Measurements from ENCODE around the gene SLC17A9. TPM values are rescaled to one million over a fixed set of nuclear protein-coding genes. Genes with fewer than 3 reads are reported as not detected.
"Not testable (repeated sequence)": the region's sequence is repeated elsewhere in the genome, so short reads cannot be mapped to it uniquely, and the experiment has no call there.

The SLC17A9 gene
- polyA plus RNA-seq, 3 donors from 2014 or later = 0.95 to 3.5 (median 2.0) TPM

DNA sequence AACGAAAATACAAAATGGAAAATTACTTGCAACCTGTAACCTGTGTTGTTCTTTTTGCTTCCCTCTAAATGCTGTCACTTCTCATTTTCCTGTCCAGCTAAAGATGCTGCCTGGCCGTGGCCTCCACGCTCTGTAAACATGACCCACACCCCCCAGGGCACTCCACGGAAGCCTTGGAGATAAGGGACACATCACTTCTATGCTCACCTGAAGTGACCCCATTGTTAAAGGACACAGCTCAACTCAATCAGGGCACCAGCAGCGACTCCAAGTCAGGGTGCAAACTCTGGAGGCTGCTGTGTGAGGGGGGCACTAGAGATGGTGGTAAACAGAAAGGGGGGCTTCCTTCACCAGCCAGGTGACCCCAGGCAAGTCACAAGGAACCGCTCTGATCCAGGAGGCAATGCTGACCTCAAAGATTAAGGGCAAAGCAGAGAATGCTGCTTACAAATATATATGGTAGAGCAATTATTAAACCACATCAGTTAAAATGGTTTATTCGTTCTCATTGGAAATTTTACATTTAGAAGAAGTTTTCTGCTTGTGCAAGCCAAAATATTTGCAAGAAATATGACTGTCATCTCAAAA, 39.4 kb upstream of the SLC17A9 start:
- H3K4me3 Mint-ChIP-seq = no peak overlapping the region
- no peaks in the 10 kb centered on the region for H3K9me3 Mint-ChIP-seq
- peaks cover 0 to 4% (median 2%) of the 10 kb centered on the region in 3 donors for H3K27me3 Mint-ChIP-seq (ENCODE audit: low read depth in 3 of 3)
- peaks cover 62 to 85% of the 10 kb centered on the region in 2 donors for H3K4me1 Mint-ChIP-seq
- H3K36me3 Mint-ChIP-seq = peaks cover 14 to 28% (median 22%) of the 10 kb centered on the region in 3 donors
- DNase-seq = no peak
- peak overlapping the region in 1 of 6 donors; percentile 67 for H3K27ac Mint-ChIP-seq

DNA sequence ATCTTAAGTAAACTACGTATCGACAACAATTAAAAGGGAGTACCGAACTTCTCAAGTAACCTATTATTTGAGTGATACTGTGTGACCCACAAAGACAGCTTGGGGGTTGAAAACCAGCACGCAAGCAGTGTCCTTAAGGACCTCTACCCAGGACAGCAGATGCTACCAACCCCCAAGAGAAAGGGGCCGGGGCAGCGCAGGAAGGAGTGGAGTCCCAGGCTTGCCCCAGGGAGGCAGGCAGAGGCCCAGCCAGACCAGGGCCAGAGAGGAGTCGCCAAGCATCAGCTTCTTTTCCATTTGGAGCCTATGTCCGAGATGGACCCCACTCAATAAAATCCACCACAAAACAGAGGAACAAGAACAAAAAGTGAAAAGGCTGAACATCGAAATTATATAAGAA, 38.1 kb upstream of the SLC17A9 start:
- DNase-seq = no peak
- H3K36me3 Mint-ChIP-seq = peaks cover 14 to 24% (median 18%) of the 10 kb centered on the region in 3 donors
- peaks cover 0 to 4% (median 2%) of the 10 kb centered on the region in 3 donors for H3K27me3 Mint-ChIP-seq (ENCODE audit: low read depth in 3 of 3)
- no peaks in the 10 kb centered on the region for H3K9me3 Mint-ChIP-seq
- H3K27ac Mint-ChIP-seq = peak overlapping the region in 1 of 6 donors; percentile 16
- peaks cover 66 to 86% of the 10 kb centered on the region in 2 donors for H3K4me1 Mint-ChIP-seq
- H3K4me3 Mint-ChIP-seq = peak overlapping the region in 1 of 5 donors; percentile 14

DNA sequence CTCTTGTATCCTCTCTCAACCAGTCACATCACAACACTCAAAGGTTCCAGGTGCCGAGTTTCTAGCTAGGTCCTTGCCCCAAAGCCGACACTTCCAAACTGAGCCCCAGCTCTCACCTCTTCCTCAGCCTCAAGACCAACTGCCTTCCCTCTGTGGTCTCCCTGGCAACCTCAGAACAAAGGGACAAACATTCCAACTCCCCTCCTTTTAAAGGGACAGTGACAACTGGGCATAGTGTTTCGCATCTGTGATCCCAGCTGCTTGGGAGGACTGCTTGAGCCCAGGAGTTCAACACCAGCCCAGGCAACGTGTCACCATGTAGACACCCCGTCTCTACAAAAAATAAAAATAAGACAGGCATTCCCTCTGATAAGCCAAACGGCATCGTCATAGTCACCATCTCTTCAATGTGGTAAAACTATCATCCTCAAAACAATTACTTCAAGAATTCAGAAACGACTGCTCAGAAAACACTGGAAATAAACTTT, 37.5 kb upstream of the SLC17A9 start:
- peak overlapping the region in 5 of 6 donors; percentile 45 to 85 (median 79) for H3K27ac Mint-ChIP-seq
- H3K4me3 Mint-ChIP-seq = peak overlapping the region; percentile 5 to 50 (median 44)
- no peaks in the 10 kb centered on the region for H3K9me3 Mint-ChIP-seq
- DNase-seq = no peak
- peaks cover 71 to 86% of the 10 kb centered on the region in 2 donors for H3K4me1 Mint-ChIP-seq
- H3K36me3 Mint-ChIP-seq = peaks cover 8 to 19% (median 13%) of the 10 kb centered on the region in 3 donors
- peaks cover 0 to 4% (median 2%) of the 10 kb centered on the region in 3 donors for H3K27me3 Mint-ChIP-seq (ENCODE audit: low read depth in 3 of 3)

DNA sequence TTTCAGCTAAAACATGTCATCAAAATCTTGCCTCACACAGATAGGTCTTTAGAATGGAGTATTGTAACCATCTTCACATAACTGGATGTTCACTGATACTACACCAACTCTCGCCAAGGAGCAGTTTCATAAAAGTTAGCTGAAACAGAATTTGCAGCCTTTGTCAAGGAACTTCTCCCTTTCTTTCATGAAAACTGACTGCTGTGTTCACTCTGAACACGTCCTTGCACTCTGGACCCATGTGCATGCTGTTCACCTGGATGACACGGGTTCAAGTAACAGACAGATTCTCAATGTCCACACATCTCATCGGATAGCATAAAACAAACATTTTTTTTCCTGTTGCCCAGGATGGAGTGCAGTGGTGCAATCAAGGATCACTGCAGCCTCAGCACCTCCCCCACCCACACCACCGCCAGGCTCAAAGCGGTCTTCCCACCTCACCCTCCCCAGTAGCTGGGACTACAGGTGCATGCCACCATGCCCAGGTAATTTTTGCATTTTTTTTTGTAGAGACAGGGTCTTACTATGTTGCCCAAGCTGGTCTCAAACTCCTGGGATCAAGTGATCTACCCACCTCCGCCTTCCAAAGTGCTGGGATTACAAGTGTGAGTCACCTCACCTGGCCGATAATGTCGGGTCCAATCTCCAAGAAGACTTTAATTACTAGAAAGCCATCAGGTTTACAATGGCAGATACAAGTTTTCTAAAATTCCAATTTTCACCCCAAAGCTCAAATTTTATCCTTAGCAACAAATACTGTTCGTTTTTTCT, 35.6 kb upstream of the SLC17A9 start:
- peak overlapping the region in 4 of 5 donors; percentile 38 to 75 (median 54) for H3K4me3 Mint-ChIP-seq
- peaks cover 0 to 3% (median 3%) of the 10 kb centered on the region in 3 donors for H3K36me3 Mint-ChIP-seq
- peak overlapping the region in 5 of 6 donors; percentile 69 to 91 (median 83) for H3K27ac Mint-ChIP-seq
- H3K27me3 Mint-ChIP-seq (ENCODE audit: low read depth in 3 of 3) = peaks cover 0 to 3% (median 2%) of the 10 kb centered on the region in 3 donors
- DNase-seq = no peak
- H3K9me3 Mint-ChIP-seq = no peaks in the 10 kb centered on the region
- H3K4me1 Mint-ChIP-seq = peaks cover 81 to 91% of the 10 kb centered on the region in 2 donors

DNA sequence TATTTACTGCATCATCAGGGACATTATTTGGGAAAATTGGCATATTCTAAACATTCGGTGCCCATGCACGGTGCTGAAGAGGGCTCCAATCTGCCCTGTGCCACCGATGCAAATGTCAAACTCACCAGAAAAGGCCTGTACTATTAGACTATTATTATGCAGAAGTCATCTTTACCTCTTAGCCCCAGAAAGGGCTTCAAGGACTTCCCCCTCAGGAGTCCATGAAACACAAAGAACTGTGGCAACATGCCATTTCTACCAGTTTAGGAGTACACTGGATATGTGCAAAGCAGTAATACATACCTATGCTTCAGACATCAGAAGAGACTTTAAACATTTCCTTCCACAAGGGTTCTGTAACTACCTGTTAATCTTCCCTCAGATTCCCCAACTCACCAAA, 34.8 kb upstream of the SLC17A9 start:
- DNase-seq = no peak
- Mint-ChIP-seq H3K36me3 (no peaks in the 10 kb centered on the region), H3K4me3 (peak overlapping the region; percentile 75 to 80 (median 77)), H3K4me1 (peaks cover 86 to 96% of the 10 kb centered on the region in 2 donors), H3K27ac (peak overlapping the region; percentile 63 to 94 (median 86)), H3K27me3 (ENCODE audit: low read depth in 3 of 3) (peaks cover 0 to 4% (median 3%) of the 10 kb centered on the region in 3 donors), H3K9me3 (no peaks in the 10 kb centered on the region)

DNA sequence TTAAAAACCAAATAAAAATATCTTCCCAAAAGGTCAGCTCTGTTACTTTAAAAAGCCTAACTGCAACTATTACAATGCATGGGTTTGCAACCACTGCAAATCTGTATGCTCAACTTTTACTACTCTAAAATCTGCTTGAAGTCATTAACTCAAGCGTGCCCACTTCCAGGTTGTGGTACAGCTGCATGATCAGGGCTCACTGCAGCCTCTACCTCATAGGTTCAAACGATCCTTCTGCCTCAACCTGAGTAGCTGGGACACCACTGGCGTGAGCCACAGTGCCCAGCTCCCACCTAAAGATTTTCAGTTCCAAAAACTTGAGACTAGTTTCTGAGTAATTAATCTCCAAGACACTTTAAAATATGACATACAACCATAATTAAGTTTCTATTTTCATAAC, 34.4 kb upstream of the SLC17A9 start:
- Mint-ChIP-seq H3K27me3 (ENCODE audit: low read depth in 3 of 3) (peaks cover 0 to 4% (median 3%) of the 10 kb centered on the region in 3 donors), H3K4me3 (peak overlapping the region; percentile 75 to 80 (median 77)), H3K9me3 (no peaks in the 10 kb centered on the region), H3K27ac (peak overlapping the region; percentile 63 to 94 (median 86)), H3K36me3 (no peaks in the 10 kb centered on the region), H3K4me1 (peaks cover 88 to 97% of the 10 kb centered on the region in 2 donors)
- no peak for DNase-seq

DNA sequence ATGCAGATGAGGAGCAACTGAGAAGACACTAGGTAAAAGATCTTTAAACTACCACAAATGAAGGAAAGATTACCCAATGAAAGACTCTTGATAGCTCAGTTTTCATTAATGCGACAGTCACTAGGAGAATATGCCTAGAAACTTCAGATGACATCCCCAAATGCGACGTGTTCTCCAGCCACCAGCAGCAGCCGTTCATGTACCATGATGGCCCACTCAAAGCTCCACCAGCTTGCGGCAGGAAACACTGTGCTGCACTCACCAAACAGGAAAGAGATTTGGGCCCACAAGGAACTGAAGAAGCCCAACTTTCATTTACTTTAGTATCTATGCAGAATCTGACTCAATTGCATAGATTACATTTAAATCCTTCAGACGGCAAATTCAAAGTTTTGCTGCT, 33.7 kb upstream of the SLC17A9 start:
- no peaks in the 10 kb centered on the region for H3K9me3 Mint-ChIP-seq
- peak overlapping the region; percentile 75 to 80 (median 77) for H3K4me3 Mint-ChIP-seq
- peak; percentile 29 to 46 (median 39) for DNase-seq
- no peaks in the 10 kb centered on the region for H3K36me3 Mint-ChIP-seq
- H3K27me3 Mint-ChIP-seq (ENCODE audit: low read depth in 3 of 3) = peaks cover 0 to 4% (median 3%) of the 10 kb centered on the region in 3 donors
- peak overlapping the region; percentile 63 to 94 (median 86) for H3K27ac Mint-ChIP-seq
- peaks cover 91 to 97% of the 10 kb centered on the region in 2 donors for H3K4me1 Mint-ChIP-seq

DNA sequence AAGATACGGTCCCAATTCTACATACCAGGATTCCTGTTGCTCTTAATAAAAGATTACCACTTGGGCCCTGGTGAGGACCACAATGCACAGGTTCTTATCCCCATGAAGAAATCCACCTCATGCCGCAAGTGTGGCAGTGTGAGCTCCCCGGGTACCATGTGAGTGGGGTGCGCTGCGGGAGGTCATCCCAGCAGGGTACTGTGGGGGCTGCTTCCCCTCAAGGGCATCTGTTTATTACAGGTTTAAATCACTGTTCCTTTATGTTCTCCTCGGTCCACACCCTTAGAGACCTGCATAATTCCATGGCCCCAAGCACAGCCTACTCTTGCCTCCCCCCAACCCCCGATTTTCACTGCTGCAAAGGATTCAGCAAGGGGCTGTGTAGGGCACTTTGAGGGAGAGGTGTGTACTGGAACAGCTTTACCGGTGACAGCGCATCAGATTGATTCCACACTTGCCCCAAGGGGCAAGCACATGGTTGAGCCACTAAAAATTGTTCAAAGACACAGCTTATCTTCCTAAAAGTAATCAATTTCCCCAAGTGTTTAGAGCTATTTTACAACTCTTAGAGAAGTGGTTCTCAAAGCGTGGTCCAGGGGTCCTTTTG, 32.4 kb upstream of the SLC17A9 start:
- Mint-ChIP-seq H3K27ac (peak overlapping the region; percentile 77 to 94 (median 84)), H3K4me3 (peak overlapping the region; percentile 75 to 80 (median 77)), H3K27me3 (ENCODE audit: low read depth in 3 of 3) (peaks cover 0 to 10% (median 6%) of the 10 kb centered on the region in 3 donors), H3K36me3 (no peaks in the 10 kb centered on the region), H3K9me3 (no peaks in the 10 kb centered on the region), H3K4me1 (peaks cover 93 to 97% of the 10 kb centered on the region in 2 donors)
- no peak for DNase-seq

DNA sequence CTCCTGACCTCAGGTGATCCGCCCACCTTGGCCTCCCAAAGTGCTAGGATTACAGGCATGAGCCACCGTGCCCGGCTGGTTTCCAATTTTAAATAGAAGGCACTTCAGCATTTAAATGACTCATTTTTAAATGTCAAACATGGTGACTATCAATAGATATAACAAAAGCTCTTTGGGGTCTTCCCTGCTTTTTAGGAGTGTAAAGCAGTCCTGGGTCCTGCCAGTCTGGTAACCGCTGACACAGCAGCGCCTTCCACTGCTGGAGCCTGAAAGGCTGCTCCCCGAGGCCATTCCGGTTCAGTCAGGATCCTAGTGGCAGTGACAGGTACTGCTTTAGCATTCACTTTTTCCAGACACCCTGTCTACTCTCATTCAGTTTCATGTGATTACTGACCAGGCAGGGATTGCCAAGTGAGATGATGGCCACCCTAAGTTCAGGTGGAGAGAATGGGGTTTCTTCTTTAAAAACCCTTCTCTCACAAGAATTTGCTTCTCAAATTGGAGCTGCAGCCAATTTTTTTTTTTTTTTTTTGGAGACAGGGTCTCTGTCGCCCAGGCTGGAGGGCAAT, 31.3 kb upstream of the SLC17A9 start:
- peak; percentile 45 to 51 (median 51) for DNase-seq
- Mint-ChIP-seq H3K27me3 (ENCODE audit: low read depth in 3 of 3) (peaks cover 2 to 17% (median 9%) of the 10 kb centered on the region in 3 donors), H3K4me3 (peak overlapping the region in 4 of 5 donors; percentile 24 to 73 (median 70)), H3K4me1 (peaks cover 89 to 91% of the 10 kb centered on the region in 2 donors), H3K36me3 (peaks cover 0 to 3% (median 0%) of the 10 kb centered on the region in 3 donors), H3K27ac (peak overlapping the region; percentile 70 to 94 (median 82)), H3K9me3 (no peaks in the 10 kb centered on the region)

DNA sequence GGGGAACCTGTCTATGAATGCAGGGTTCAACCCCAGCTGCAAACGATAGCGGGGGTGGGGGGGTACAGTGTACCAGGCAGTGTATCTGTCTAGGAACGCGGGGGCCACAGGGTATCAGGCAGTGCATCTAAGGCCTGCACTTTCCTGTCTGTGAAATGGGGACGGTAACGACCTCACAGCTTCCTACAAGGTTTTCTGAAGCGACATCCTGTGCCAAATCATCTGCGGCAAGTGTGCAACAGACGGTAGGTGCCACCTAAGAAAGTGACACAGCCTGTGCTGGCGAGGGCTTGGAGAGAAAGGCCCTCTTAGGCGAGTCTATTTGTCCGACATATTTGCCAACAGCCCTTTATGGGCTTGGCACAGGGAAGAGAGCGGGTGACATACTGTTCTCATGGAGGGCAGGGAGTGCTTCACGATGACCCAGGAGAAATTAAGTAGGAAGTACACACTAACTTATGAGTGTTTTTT, 30.0 kb upstream of the SLC17A9 start:
- H3K27me3 Mint-ChIP-seq (ENCODE audit: low read depth in 3 of 3) = peaks cover 2 to 15% (median 9%) of the 10 kb centered on the region in 3 donors
- H3K4me1 Mint-ChIP-seq = peaks cover 89% of the 10 kb centered on the region in 2 donors
- peak overlapping the region; percentile 94 to 99 (median 98) for H3K27ac Mint-ChIP-seq
- DNase-seq = peak; percentile 55 to 60 (median 59)
- H3K9me3 Mint-ChIP-seq = no peaks in the 10 kb centered on the region
- H3K4me3 Mint-ChIP-seq = peak overlapping the region; percentile 84 to 97 (median 87)
- peaks cover 0 to 3% (median 0%) of the 10 kb centered on the region in 3 donors for H3K36me3 Mint-ChIP-seq

DNA sequence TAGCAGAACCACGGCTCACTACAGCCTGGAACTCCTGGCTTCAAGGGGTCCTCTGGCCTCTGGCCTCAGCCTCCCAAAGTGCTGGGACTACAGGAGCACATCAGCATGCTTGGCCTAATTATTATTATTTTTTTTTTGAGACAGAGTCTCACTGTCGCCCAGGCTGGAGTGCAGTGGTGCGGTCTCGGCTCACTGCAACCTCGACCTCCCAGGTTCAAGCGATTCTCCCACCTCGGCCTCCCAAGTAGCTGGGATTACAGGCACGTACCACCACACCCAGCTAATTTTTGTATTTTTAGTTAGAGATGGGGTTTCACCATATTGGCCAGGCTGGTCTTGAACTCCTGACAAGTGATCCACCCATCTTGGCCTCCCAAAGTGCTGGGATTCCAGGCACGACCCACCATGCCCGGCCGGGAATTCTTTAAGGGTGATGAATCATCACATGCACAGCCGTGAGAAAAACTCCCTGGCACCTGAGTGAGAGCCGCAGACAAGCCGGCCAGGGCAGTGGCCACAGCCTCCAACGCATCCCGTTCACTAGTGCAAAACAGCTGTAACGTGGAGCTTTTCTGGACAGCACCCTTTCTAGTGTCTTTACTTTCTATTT, 29.3 kb upstream of the SLC17A9 start:
- H3K36me3 Mint-ChIP-seq, DNase-seq, H3K9me3 Mint-ChIP-seq: not testable (repeated sequence)
- H3K4me3 Mint-ChIP-seq = peak overlapping the region; percentile 87 to 98 (median 95)
- peaks cover 2 to 15% (median 9%) of the 10 kb centered on the region in 3 donors for H3K27me3 Mint-ChIP-seq (ENCODE audit: low read depth in 3 of 3)
- H3K27ac Mint-ChIP-seq = peak overlapping the region; percentile 94 to 99 (median 98)
- H3K4me1 Mint-ChIP-seq = peaks cover 89% of the 10 kb centered on the region in 2 donors

DNA sequence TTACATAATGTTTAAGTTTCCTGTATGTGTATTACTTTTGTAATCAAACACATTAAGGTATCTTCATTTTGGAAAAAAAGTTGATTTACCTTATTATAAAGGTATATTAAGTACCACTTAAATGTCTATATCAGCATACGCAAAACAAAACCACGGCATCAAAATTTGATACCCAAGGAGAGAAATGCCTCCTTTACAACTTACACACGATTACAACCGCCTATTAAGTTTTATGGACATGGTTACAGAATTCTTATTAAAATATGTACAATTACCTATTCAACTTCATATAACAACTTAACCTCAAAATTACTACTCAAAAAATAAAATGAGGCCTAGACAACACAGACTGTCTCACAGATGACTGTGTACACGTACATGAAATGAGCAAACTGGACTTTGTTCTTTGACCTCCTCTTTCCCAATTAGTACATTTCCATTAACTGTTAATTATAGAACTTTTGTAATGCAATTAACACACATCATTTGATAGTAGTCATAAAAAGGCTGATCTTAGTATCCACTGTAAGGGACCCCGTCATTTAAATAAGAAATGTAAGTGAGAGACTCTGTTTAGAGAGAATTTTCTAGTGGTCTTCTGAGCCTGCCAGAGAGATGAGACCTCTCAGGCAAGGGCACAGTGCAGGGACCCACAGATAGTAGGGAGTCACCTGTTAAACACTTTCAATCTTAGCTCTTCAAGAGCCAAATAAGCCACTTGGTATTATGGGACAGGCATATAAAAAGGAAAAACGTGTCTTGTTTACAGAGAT, 28.7 kb upstream of the SLC17A9 start:
- Mint-ChIP-seq H3K4me3 (peak overlapping the region; percentile 95 to 98 (median 97)), H3K27ac (peak overlapping the region; percentile 94 to 99 (median 97)), H3K36me3 (peaks cover 0 to 3% (median 0%) of the 10 kb centered on the region in 3 donors), H3K9me3 (no peaks in the 10 kb centered on the region), H3K27me3 (ENCODE audit: low read depth in 3 of 3) (peaks cover 2 to 21% (median 9%) of the 10 kb centered on the region in 3 donors), H3K4me1 (peaks cover 89% of the 10 kb centered on the region in 2 donors)
- no peak for DNase-seq
